K562 (cell line): Measurements from ENCODE around the gene CPTP. TPM values are rescaled to one million over a fixed set of nuclear protein-coding genes. Genes with fewer than 3 reads are reported as not detected.

Experiments
- FOXJ3 ChIP-seq: sonication (generic); formaldehyde crosslinking; IDR thresholded peaks from 2 replicates; pipeline ENCODE4 v1.4.0; 2020; ENCODE audit warnings: mild to moderate bottlenecking, missing genetic modification reagents
- HMBOX1 ChIP-seq: sonication (generic); IDR thresholded peaks from 2 replicates; pipeline ENCODE4 v1.6.1; 2016
- HNRNPL ChIP-seq: fragments of 200-400 bp; formaldehyde crosslinking; IDR thresholded peaks from 2 replicates; pipeline ENCODE4 v1.6.1; 2017; ENCODE audit warnings: low read depth, mild to moderate bottlenecking, low read length
- KHSRP ChIP-seq: fragments of 450-650 bp; IDR thresholded peaks from 2 replicates; pipeline ENCODE4 v1.6.1; 2017
- KLF1 ChIP-seq: fragments of 450-650 bp; IDR thresholded peaks from 2 replicates; pipeline ENCODE4 v1.6.1; 2016; ENCODE audit warnings: missing genetic modification characterization, missing compliant biosample characterization
- POLR2G ChIP-seq: fragments of 200-400 bp; formaldehyde crosslinking; IDR thresholded peaks from 2 replicates; pipeline ENCODE4 v1.6.1; 2017; ENCODE audit warnings: low read depth, mild to moderate bottlenecking, antibody characterized with exemption, low read length, moderate library complexity
- SAP30 ChIP-seq: fragments of 200-600 bp; sonication (generic); IDR thresholded peaks from 2 replicates; pipeline ENCODE4 v1.6.1; 2012; ENCODE audit warnings: borderline replicate concordance, low read depth, mild to moderate bottlenecking, moderate library complexity, low read length, control low read depth, inconsistent platforms; ENCODE audit not compliant: insufficient read depth, poor library complexity, severe bottlenecking
- SP2 ChIP-seq: IDR thresholded peaks from 2 replicates; pipeline ENCODE4 v1.6.1; 2011; ENCODE audit warnings: mild to moderate bottlenecking, low read depth, low read length, moderate library complexity; ENCODE audit not compliant: poor library complexity, severe bottlenecking; ENCODE audit errors: extremely low read depth
- TCFL5 ChIP-seq: fragments of 250-450 bp; sonication (Bioruptor Pico); conservative IDR thresholded peaks from 2 replicates; pipeline ENCODE4 v1.6.1; 2021; ENCODE audit warnings: mild to moderate bottlenecking, moderate library complexity, matching md5 sums
- TSC22D4 ChIP-seq: fragments of 450-650 bp; IDR thresholded peaks from 2 replicates; pipeline ENCODE4 v1.6.1; 2016; ENCODE audit warnings: missing genetic modification characterization, missing biosample characterization, control low read depth
- USF1 ChIP-seq: sonication (generic); formaldehyde crosslinking; IDR thresholded peaks from 2 replicates; pipeline ENCODE4 v1.9.0; 2022; ENCODE audit warnings: mild to moderate bottlenecking, missing genetic modification reagents
- XRCC5 ChIP-seq: fragments of 200-400 bp; formaldehyde crosslinking; IDR thresholded peaks from 2 replicates; pipeline ENCODE4 v1.6.1; 2017; ENCODE audit warnings: low read depth, mild to moderate bottlenecking, low read length
- ZBTB11 ChIP-seq, 3 experiments: fragments of 200-800 bp in 1 of 3; fragments of 250-450 bp in 1 of 3; fragments of 450-650 bp in 1 of 3; sonication (Bioruptor Pico) in 1 of 3; sonication (Bioruptor generic) in 1 of 3; formaldehyde crosslinking in 1 of 3; IDR thresholded peaks; 2 replicates each; pipeline versions ENCODE4 v1.6.1 to v1.8.0; 2016 to 2022; ENCODE audit warnings: mild to moderate bottlenecking in 2 of 3, missing genetic modification characterization in 2 of 3, missing compliant biosample characterization in 1 of 3, moderate library complexity in 1 of 3
- ZBTB2 ChIP-seq: fragments of 450-650 bp; IDR thresholded peaks from 2 replicates; pipeline ENCODE4 v1.6.1; 2016; ENCODE audit warnings: antibody characterized with exemption
- ZBTB9 ChIP-seq: fragments of 450-650 bp; formaldehyde crosslinking; IDR thresholded peaks from 2 replicates; pipeline ENCODE4 v1.4.0; 2020; ENCODE audit warnings: mild to moderate bottlenecking, moderate library complexity
- ZNF24 ChIP-seq: fragments of 450-650 bp; IDR thresholded peaks from 2 replicates; pipeline ENCODE4 v1.6.1; 2016
- ZNF431 ChIP-seq: sonication (generic); formaldehyde crosslinking; IDR thresholded peaks from 2 replicates; pipeline ENCODE4 v1.8.0; 2022; ENCODE audit warnings: mild to moderate bottlenecking, missing genetic modification reagents
- ZNF57 ChIP-seq: fragments of 450-650 bp; formaldehyde crosslinking; IDR thresholded peaks from 2 replicates; pipeline ENCODE4 v1.4.0; 2020; ENCODE audit warnings: mild to moderate bottlenecking, moderate library complexity
- polyA plus RNA-seq, 8 experiments: library from polyadenylated mRNA; depleted of rRNA in 4 of 8; stranded (reverse) in 5 of 8; unstranded in 3 of 8; fragments of >200 nt; fragmentation: Nextera tagmentation in 2 of 8; fragmentation: Illumina TruSeq in 1 of 8; extraction: Ambion mirVana in 2 of 8; extraction: Trizol in 1 of 8; gene quantifications; 2 replicates each; pipeline versions ENCODE4 v1.2.1 to v1.2.3, GENCODE V29; 2011 to 2014; ENCODE audit warnings: inconsistent platforms in 1 of 8, missing spikeins in 1 of 8
- total RNA-seq, 7 experiments: library from RNA; depleted of rRNA in 6 of 7; stranded (reverse); fragments of >200 nt in 6 of 7; fragmentation: Illumina TruSeq in 2 of 7; extraction: Trizol in 2 of 7; gene quantifications; 2 replicates each; pipeline versions ENCODE4 v1.2.1 to v1.2.3, GENCODE V29; 2011 to 2021; ENCODE audit warnings: low replicate concordance in 1 of 7

The CPTP gene
- total and polyA plus RNA-seq, 9 of the 15 experiments (the other 6 are each of a cell fraction or from before 2014, with no cell fraction given), result 0.11 to 25.8 (median 3.5) TPM

- TF ChIP-seq ZBTB11 (CRISPR knock-in tag; IDR thresholded peaks at IDR 0.05), result peak; percentile 99 to 100 (median 99)
- TF ChIP-seq ZNF431 (CRISPR knock-in tag), result 0 out of 2 replicates have a peak, but pooled peaks have one; percentile 40
- TF ChIP-seq USF1 (CRISPR knock-in tag), result no peak
- no peak for TF ChIP-seq KHSRP
- TF ChIP-seq HMBOX1, result no peak
- TF ChIP-seq XRCC5, result peak; percentile 99
- no peak; the same call in none of the 2 replicates for TF ChIP-seq ZBTB9 (CRISPR knock-in tag)
- TF ChIP-seq POLR2G, result peak; percentile 95
- no peak for TF ChIP-seq ZBTB2
- peak; percentile 1 for TF ChIP-seq SAP30
- TF ChIP-seq ZNF24, result peak; percentile 96
- TF ChIP-seq HNRNPL, result peak; percentile 87; the same call in 1 of the 2 replicates
- TF ChIP-seq KLF1 (tag), result peak; percentile 92
- no peak for TF ChIP-seq SP2
- TF ChIP-seq FOXJ3 (CRISPR knock-in tag), result no peak
- TF ChIP-seq TSC22D4 (tag), result no peak
- TF ChIP-seq TCFL5 (CRISPR knock-in tag), result no peak
- TF ChIP-seq ZNF57 (CRISPR knock-in tag), result peak; percentile 58; the same call in 1 of the 2 replicates
These were observed 50.5 kb downstream of the CPTP start, which contains the start of gene AURKAIP1 (continued) for GRCh38 chr1:1374929-1375662.
